MM.1S (cell line): Measurements from ENCODE around the gene GYPB.
"Not testable (repeated sequence)": the region's sequence is repeated elsewhere in the genome, so short reads cannot be mapped to it uniquely, and the experiment has no call there.

Source experiments
- DNase-seq: peaks from one replicate; pipeline ENCODE4 v3.0.0-alpha.2; 2015
- H2AFZ ChIP-seq: fragments of 300-600 bp; sonication (generic); 2 replicates; pipeline ENCODE4 v1.6.0; 2016; ENCODE audit warnings: antibody characterized with exemption, low read length
- H3F3A ChIP-seq: fragments of 300-600 bp; sonication (generic); 2 replicates; pipeline ENCODE4 v1.6.1; 2016; ENCODE audit warnings: mild to moderate bottlenecking, antibody characterized with exemption, low read length, moderate library complexity, mixed read lengths; ENCODE audit not compliant: insufficient read depth
- H3K27ac ChIP-seq: fragments of 300-600 bp; sonication (generic); 2 replicates; pipeline ENCODE4 v1.5.1; 2016; ENCODE audit warnings: mild to moderate bottlenecking, low read length
- H3K27me3 ChIP-seq: fragments of 300-600 bp; sonication (generic); replicated peaks from 2 replicates; pipeline ENCODE4 v1.6.0; 2016; ENCODE audit warnings: low read length; ENCODE audit not compliant: insufficient read depth
- H3K36me3 ChIP-seq: fragments of 300-600 bp; sonication (generic); replicated peaks from 2 replicates; pipeline ENCODE4 v1.6.1; 2016; ENCODE audit warnings: mild to moderate bottlenecking, low read length, mixed read lengths; ENCODE audit not compliant: insufficient read depth
- H3K4me1 ChIP-seq: fragments of 300-600 bp; sonication (generic); 2 replicates; pipeline ENCODE4 v1.6.1; 2016; ENCODE audit warnings: low read length, mixed read lengths
- H3K4me2 ChIP-seq: fragments of 300-600 bp; sonication (generic); 2 replicates; pipeline ENCODE4 v1.6.0; 2016; ENCODE audit warnings: low read depth, low read length
- H3K4me3 ChIP-seq: fragments of 300-600 bp; sonication (generic); 2 replicates; pipeline ENCODE4 v1.5.1; 2016; ENCODE audit warnings: low read length, mixed read lengths
- H3K79me2 ChIP-seq: fragments of 300-600 bp; sonication (generic); 2 replicates; pipeline ENCODE4 v1.6.1; 2016; ENCODE audit warnings: mixed run types, low read length, mixed read lengths
- H3K9ac ChIP-seq: fragments of 300-600 bp; sonication (generic); 2 replicates; pipeline ENCODE4 v1.6.1; 2016; ENCODE audit warnings: low read length, mixed read lengths
- H3K9me2 ChIP-seq: fragments of 300-600 bp; sonication (generic); replicated peaks from 2 replicates; pipeline ENCODE4 v1.6.1; 2016; ENCODE audit warnings: mild to moderate bottlenecking, low read length, mixed read lengths; ENCODE audit not compliant: insufficient read depth
- H3K9me3 ChIP-seq: fragments of 300-600 bp; sonication (generic); replicated peaks from 2 replicates; pipeline ENCODE4 v1.6.1; 2016; ENCODE audit warnings: mild to moderate bottlenecking, low read length, mixed read lengths; ENCODE audit not compliant: insufficient read depth
- H4K20me1 ChIP-seq: fragments of 300-600 bp; sonication (generic); 2 replicates; pipeline ENCODE4 v1.6.1; 2016; ENCODE audit warnings: mild to moderate bottlenecking, low read length, moderate library complexity, mixed read lengths; ENCODE audit not compliant: insufficient read depth

GYPB gene

DNA sequence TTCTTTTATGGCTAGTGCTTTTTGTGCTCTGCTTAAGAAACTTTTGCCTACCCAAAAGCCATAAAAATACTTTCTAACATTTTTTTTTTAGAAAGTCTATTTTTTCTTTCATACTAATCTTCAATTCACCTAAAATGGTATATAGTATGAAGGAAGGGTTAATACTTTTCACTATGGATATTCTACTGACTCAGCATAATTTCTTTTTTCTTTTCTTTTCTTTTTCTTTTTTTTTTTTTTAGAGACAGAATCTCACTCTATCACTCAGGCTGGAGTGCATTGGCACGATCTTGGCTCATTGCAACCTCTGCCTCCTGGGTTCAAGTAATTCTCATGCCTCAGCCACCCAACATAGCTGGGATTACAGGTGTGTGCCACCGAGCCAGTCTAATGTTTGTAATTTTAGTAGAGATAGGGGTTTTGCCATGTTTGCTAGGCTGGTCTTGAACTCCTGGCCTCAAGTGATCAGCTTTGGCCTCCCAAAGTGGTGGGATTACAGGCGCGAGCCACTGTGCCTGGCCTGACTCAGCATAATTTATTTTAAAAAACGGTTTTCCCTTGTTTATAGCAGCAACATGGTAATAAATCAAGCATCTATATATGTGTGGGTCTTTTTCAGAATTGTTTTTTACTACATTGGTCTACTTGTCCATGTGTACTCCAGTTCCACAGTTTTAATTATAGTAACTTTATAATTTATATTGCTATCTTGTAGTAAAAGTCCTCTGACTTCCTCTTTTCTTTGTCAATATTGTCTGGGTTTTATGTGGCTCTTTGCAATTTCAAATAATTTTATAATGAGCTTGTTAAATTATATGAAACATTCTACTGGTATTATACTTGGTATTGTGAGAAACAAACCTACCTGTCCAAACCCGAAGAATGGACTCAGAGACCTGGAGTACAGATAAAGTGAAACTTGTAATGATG is 30.6 kb upstream of the GYPB start:
- H3K79me2 ChIP-seq, H3K4me3 ChIP-seq, H3K27me3 ChIP-seq, H3K27ac ChIP-seq, H3K4me2 ChIP-seq, H3K9me3 ChIP-seq, H3F3A ChIP-seq, H3K9me2 ChIP-seq, DNase-seq, H2AFZ ChIP-seq, H3K36me3 ChIP-seq, H3K9ac ChIP-seq, H4K20me1 ChIP-seq, H3K4me1 ChIP-seq: not testable (repeated sequence)

- not testable (repeated sequence) for H3K9me2 ChIP-seq, H3F3A ChIP-seq
These were observed 25.8 kb upstream of the GYPB start for GRCh38 chr4:144044936-144045335.

GRCh38 chr4:144032580-144032979 is 13.4 kb upstream of the GYPB start:
- not testable (repeated sequence) for H3K4me2 ChIP-seq, H3K9me3 ChIP-seq, H3F3A ChIP-seq, H3K27ac ChIP-seq, H3K27me3 ChIP-seq, DNase-seq, H4K20me1 ChIP-seq, H3K9ac ChIP-seq, H3K79me2 ChIP-seq, H2AFZ ChIP-seq, H3K36me3 ChIP-seq, H3K4me3 ChIP-seq, H3K4me1 ChIP-seq, H3K9me2 ChIP-seq

More at GRCh38 chr4:144044936-144045335, 25.8 kb upstream of the GYPB start:
- not testable (repeated sequence) for H3K27ac ChIP-seq, H3K27me3 ChIP-seq, H3K9ac ChIP-seq, H3K4me1 ChIP-seq, H3K4me2 ChIP-seq, H4K20me1 ChIP-seq, H3K4me3 ChIP-seq, H2AFZ ChIP-seq, H3K36me3 ChIP-seq, DNase-seq, H3K9me3 ChIP-seq, H3K79me2 ChIP-seq

GRCh38 chr4:144031875-144032274 is 12.7 kb upstream of the GYPB start:
- H3K27me3 ChIP-seq, H3K27ac ChIP-seq, H4K20me1 ChIP-seq, H3K79me2 ChIP-seq, H3K36me3 ChIP-seq, H3K4me2 ChIP-seq, DNase-seq, H3K4me3 ChIP-seq, H3K4me1 ChIP-seq, H3F3A ChIP-seq, H3K9ac ChIP-seq, H3K9me2 ChIP-seq, H3K9me3 ChIP-seq, H2AFZ ChIP-seq: not testable (repeated sequence)

DNA sequence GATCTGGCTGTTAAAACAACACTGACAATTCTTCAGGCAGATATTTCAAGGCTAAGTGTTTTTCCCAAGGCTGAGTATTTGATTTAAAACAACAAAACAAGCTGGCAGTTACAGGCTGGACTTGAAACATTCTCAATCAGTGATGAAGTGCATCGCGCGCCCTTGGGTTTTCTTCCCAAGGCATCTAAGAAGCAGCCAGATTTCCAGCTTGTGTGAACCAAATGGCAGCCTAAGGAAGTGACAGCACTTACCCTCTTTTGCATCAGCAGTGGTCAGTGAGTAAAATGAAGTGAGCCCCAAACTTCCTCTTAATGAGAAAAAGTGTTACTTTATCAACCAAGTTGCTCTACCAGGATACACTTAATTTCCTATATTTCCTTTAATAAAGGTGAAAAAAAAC is 12.2 kb upstream of the GYPB start:
- H3K9me2 ChIP-seq, H3K36me3 ChIP-seq, H3K4me3 ChIP-seq, H3K79me2 ChIP-seq, H4K20me1 ChIP-seq, H2AFZ ChIP-seq, H3K4me1 ChIP-seq, H3K4me2 ChIP-seq, H3F3A ChIP-seq, H3K27me3 ChIP-seq, H3K9ac ChIP-seq, DNase-seq, H3K27ac ChIP-seq, H3K9me3 ChIP-seq: not testable (repeated sequence)

- not testable (repeated sequence) for H3K9ac ChIP-seq, H2AFZ ChIP-seq, H3K4me2 ChIP-seq, H3K27me3 ChIP-seq, H3K9me3 ChIP-seq, H3K4me1 ChIP-seq, H3K4me3 ChIP-seq, H3K27ac ChIP-seq, H3K9me2 ChIP-seq, H3F3A ChIP-seq, DNase-seq, H4K20me1 ChIP-seq, H3K36me3 ChIP-seq, H3K79me2 ChIP-seq
These were observed 11.5 kb upstream of the GYPB start for GRCh38 chr4:144030708-144031107.

GRCh38 chr4:144026682-144027081 is 7.5 kb upstream of the GYPB start:
- not testable (repeated sequence) for H3K27ac ChIP-seq, H3K9me2 ChIP-seq, H3K4me1 ChIP-seq, H3K9ac ChIP-seq, H3K4me2 ChIP-seq, H3K36me3 ChIP-seq, H3K4me3 ChIP-seq, DNase-seq, H3F3A ChIP-seq, H3K27me3 ChIP-seq, H2AFZ ChIP-seq, H3K79me2 ChIP-seq, H3K9me3 ChIP-seq, H4K20me1 ChIP-seq

DNA sequence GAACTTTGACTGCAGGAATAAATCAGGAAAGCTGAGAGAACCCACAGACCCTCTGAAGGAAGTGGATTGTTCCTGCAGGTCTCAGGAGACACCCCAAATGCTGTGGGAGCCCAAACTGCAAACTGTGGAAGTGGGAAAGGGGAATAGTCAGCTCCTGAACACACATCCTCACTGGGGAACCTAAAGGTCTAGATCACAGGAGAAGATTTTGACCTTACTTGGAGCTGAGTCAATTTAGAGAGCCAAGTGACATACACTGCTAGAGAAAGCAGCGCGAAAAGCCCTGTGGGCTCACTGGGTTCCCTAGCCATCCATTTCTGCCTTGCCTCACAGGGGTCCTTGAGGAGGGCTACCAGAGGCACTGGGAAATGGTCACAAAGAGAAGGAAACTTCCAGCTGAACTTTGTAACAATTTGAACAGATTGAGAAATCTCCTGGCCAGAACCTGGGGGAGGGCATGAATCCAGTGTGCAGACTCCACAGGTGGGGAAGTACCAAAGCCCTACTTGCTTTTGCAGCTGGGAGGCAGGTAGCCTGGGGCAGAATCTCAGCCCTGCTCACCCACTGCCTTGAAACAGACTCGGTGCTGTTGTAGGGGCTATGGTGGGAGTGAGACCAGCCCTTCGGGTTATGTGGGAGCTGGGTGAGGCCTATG is 5.3 kb upstream of the GYPB start:
- not testable (repeated sequence) for DNase-seq, H3K36me3 ChIP-seq, H3K4me2 ChIP-seq, H3K4me3 ChIP-seq, H3K9me3 ChIP-seq, H3K9ac ChIP-seq, H3K4me1 ChIP-seq, H3K79me2 ChIP-seq, H3K9me2 ChIP-seq, H3F3A ChIP-seq, H3K27me3 ChIP-seq, H2AFZ ChIP-seq, H3K27ac ChIP-seq, H4K20me1 ChIP-seq
